Upper lobe of right lung (tissue), 1 donor: ENCODE results near the gene SLC7A1. TPM values are rescaled to one million over a fixed set of nuclear protein-coding genes. Genes with fewer than 3 reads are reported as not detected.

Source experiments
- ATAC-seq: fragments of 200-7000 bp; cut with Tn5 transposase; one replicate; pipeline ENCODE4 v1.9.1; 2020; ENCODE audit warnings: mild to moderate bottlenecking, moderate library complexity
- DNase-seq: peaks from one replicate; pipeline ENCODE4 v3.0.0-alpha.2; 2020
- H3K27ac ChIP-seq: fragments of 200-600 bp; one replicate; pipeline ENCODE4 v1.8.0; 2022
- H3K27me3 ChIP-seq: fragments of 200-600 bp; one replicate; pipeline ENCODE4 v1.8.0; 2022; ENCODE audit warnings: mild to moderate bottlenecking
- H3K36me3 ChIP-seq: fragments of 200-600 bp; one replicate; pipeline ENCODE4 v1.8.0; 2022
- H3K4me1 ChIP-seq: fragments of 200-600 bp; one replicate; pipeline ENCODE4 v1.8.0; 2022
- H3K4me3 ChIP-seq: fragments of 200-600 bp; one replicate; pipeline ENCODE4 v1.8.0; 2022; ENCODE audit warnings: mild to moderate bottlenecking
- H3K9me3 ChIP-seq: fragments of 200-600 bp; one replicate; pipeline ENCODE4 v1.8.0; 2022
- CTCF ChIP-seq: fragments of 200-600 bp; IDR thresholded peaks from one replicate; pipeline ENCODE4 v1.8.0; 2022; ENCODE audit warnings: antibody characterized with exemption
- intact Hi-C: fragments of 100-400 bp; cut with DNase I; formaldehyde crosslinking; loops from one replicate; pipeline ENCODE4 v1.11.0; 2022
- total RNA-seq: library from RNA; stranded (reverse); fragmentation: NEBNext Ultra II Directional; extraction: Animal tissue kit (Norgen Biotek cat#: 25700); gene quantifications from one replicate; pipeline ENCODE4 v1.2.1, GENCODE V29; 2021
- donor health status: DM: no; HTN: yes; CAD: no; lungs with severe emphysema.

Gene SLC7A1
- total RNA-seq, 1 donor from 2014 or later = 30.2 TPM

- ATAC-seq = no peak
- H3K27ac ChIP-seq = no peak overlapping the region
Observed at GRCh38 chr13:29493796-29494195, 101.7 kb downstream of the SLC7A1 start.

DNA sequence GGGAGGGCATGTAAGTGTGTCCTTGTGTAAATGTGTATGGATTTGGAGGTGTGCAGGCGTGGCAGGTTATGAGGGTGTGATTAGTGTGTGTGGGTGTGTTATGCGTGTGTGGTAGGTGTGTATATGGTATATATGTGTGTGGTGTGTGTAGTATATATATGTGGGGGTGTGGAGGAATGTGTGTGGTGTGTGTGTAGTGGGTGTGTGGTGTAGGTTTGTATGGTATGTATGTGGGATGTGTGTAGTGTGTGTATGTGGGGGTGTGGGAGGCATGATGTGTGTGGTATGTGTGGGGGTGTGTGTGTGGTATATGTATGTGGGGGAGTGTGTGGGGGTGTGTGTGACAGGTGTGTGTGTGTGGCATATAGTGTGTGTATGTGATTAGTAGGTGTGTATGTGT, 104.2 kb downstream of the SLC7A1 start:
- Histone ChIP-seq H3K27ac (no peak overlapping the region), H3K36me3 (no peaks in the 10 kb centered on the region), H3K9me3 (no peaks in the 10 kb centered on the region), H3K27me3 (peaks cover 13% of the 10 kb centered on the region), H3K4me3 (no peak overlapping the region), H3K4me1 (peaks cover 4% of the 10 kb centered on the region)
- ATAC-seq (no peak), DNase-seq (peak; percentile 3)
- intact Hi-C loops = no loop called here
- TF ChIP-seq CTCF = no peak

More at GRCh38 chr13:29493796-29494195, 101.7 kb downstream of the SLC7A1 start:
- no peak for TF ChIP-seq CTCF
- Histone ChIP-seq H3K27me3 (peaks cover 13% of the 10 kb centered on the region), H3K36me3 (no peaks in the 10 kb centered on the region), H3K9me3 (no peaks in the 10 kb centered on the region), H3K4me1 (peaks cover 10% of the 10 kb centered on the region), H3K4me3 (no peak overlapping the region)
- intact Hi-C loops = no loop called here
- peak; percentile 3 for DNase-seq

DNA sequence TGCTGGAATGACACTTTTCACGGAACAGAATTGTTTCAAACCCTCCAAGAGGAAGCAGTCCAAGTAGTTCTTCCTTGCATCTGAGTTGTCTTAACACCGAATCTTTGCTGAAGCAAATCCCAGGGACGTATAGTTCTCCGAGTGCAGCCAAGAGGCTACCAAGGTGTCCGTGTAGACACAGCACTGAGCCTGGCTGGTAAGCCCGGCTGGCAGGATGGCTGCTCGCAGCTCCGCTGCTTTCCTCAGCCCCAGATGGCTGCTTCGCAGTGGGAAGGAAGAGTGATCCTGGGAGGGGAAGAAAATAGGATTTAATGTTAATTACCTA, 105.0 kb downstream of the SLC7A1 start:
- Histone ChIP-seq H3K27ac (no peak overlapping the region), H3K27me3 (peaks cover 13% of the 10 kb centered on the region), H3K36me3 (no peaks in the 10 kb centered on the region), H3K4me1 (no peaks in the 10 kb centered on the region), H3K9me3 (no peaks in the 10 kb centered on the region), H3K4me3 (no peak overlapping the region)
- no peak for ATAC-seq
- intact Hi-C loops = no loop called here
- TF ChIP-seq CTCF = no peak
- DNase-seq = no peak

GRCh38 chr13:29489650-29490560, 105.6 kb downstream of the SLC7A1 start:
- ATAC-seq (no peak), DNase-seq (no peak)
- Histone ChIP-seq H3K9me3 (no peaks in the 10 kb centered on the region), H3K4me3 (no peak overlapping the region), H3K4me1 (no peaks in the 10 kb centered on the region), H3K27me3 (peaks cover 13% of the 10 kb centered on the region), H3K36me3 (no peaks in the 10 kb centered on the region), H3K27ac (no peak overlapping the region)
- TF ChIP-seq CTCF = no peak
- intact Hi-C loops = no loop called here

GRCh38 chr13:29487466-29488454, 107.7 kb downstream of the SLC7A1 start:
- ATAC-seq (no peak), DNase-seq (no peak)
- Histone ChIP-seq H3K36me3 (no peaks in the 10 kb centered on the region), H3K27me3 (peaks cover 8% of the 10 kb centered on the region), H3K27ac (no peak overlapping the region), H3K4me3 (no peak overlapping the region), H3K9me3 (no peaks in the 10 kb centered on the region), H3K4me1 (no peaks in the 10 kb centered on the region)
- intact Hi-C loops = no loop called here
- no peak for TF ChIP-seq CTCF
